Measurements from ENCODE around the gene AIG1. TPM values are rescaled to one million over a fixed set of nuclear protein-coding genes. Genes with fewer than 3 reads are reported as not detected.

The AIG1 gene
- total RNA-seq, 1 donor from 2014 or later: 37.1 TPM

DNA sequence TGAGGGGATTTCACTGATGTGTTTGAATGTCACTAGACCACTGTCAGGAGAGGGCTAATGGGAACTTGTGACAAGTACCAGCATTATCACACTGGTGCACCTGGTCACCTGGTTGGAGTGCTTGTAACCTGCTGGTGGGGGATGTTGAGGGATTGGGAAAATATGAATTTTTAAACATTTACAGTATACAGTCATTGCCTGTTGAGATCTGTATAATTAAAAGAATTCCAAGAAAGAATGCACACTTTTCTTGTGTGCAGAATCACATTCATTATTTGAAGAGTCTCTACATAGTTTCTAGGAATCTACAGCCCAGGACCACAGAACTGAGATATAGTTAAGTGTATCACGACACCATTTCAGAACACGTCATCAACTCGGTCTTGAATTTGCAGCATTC, 118.4 kb downstream of the AIG1 start:
- Mint-ChIP-seq H3K27me3 (ENCODE audit: insufficient read depth, low read depth) (peaks cover 4% of the 10 kb centered on the region), H3K36me3 (peaks cover 11% of the 10 kb centered on the region), H3K27ac (no peak overlapping the region), H3K4me1 (no peaks in the 10 kb centered on the region), H3K9me3 (peaks cover 17% of the 10 kb centered on the region), H3K4me3 (no peak overlapping the region)
- no peaks in the 10 kb centered on the region for H3K27me3 ChIP-seq
- no peaks in the 10 kb centered on the region for H4K20me1 ChIP-seq (ENCODE audit: low read depth)
- TF ChIP-seq EZH2phosphoT487 (IDR thresholded peaks at IDR 0.05): no peak
- no peak for TF ChIP-seq EZH2 (IDR thresholded peaks at IDR 0.05)
- TF ChIP-seq, protein P1, sequence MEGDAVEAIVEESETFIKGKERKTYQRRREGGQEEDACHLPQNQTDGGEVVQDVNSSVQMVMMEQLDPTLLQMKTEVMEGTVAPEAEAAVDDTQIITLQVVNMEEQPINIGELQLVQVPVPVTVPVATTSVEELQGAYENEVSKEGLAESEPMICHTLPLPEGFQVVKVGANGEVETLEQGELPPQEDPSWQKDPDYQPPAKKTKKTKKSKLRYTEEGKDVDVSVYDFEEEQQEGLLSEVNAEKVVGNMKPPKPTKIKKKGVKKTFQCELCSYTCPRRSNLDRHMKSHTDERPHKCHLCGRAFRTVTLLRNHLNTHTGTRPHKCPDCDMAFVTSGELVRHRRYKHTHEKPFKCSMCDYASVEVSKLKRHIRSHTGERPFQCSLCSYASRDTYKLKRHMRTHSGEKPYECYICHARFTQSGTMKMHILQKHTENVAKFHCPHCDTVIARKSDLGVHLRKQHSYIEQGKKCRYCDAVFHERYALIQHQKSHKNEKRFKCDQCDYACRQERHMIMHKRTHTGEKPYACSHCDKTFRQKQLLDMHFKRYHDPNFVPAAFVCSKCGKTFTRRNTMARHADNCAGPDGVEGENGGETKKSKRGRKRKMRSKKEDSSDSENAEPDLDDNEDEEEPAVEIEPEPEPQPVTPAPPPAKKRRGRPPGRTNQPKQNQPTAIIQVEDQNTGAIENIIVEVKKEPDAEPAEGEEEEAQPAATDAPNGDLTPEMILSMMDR (IDR thresholded peaks at IDR 0.05): no peak
- no peak overlapping the region for H3K4me2 ChIP-seq
- no peaks in the 10 kb centered on the region for H3K9me3 ChIP-seq (ENCODE audit: low read depth)
- no peaks in the 10 kb centered on the region for H3K36me3 ChIP-seq
- H3K79me2 ChIP-seq (ENCODE audit: low read depth): no peaks in the 10 kb centered on the region
- H3K4me1 ChIP-seq: no peaks in the 10 kb centered on the region
- no peak overlapping the region for H3K9ac ChIP-seq
- no peak overlapping the region for H3K27ac ChIP-seq
- H3F3A ChIP-seq (ENCODE audit: low read depth): no peaks in the 10 kb centered on the region
- DNase-seq (ENCODE audit: low spot score): no peak
- H2AFZ ChIP-seq (replicated peaks): no peak overlapping the region
- no peak overlapping the region for H3K4me3 ChIP-seq

DNA sequence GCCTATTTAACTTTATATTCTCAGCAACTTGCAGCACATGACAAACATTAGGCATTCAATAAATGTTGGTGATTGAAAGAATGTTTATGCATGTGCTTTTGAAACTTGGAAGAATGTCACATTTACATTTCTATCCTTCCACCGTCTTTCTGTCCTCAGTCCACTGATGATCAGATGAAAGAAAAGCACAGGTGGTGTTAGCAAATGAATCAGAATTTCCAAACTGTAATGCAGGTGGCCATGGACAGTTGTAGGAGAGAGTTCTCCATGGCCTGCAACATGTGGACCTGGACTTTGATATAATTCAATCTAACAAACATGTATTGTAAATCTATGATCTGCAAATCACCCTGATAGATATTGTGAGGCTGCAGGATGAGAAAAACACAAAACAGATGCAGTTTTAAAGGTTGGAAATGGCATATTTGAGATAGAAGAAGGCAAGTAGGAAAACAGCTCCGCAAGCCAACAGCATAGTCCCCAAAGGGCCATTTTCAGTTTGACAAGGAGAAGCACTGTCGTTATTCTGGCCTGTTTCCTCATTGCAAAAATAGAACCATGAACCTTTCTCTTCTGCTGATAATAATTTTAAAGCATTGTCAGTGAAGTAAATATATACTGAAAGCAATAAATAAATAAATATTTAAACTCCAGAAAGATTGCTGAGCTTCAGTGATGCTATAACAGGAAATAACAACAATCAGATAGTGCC, 119.4 kb downstream of the AIG1 start:
- H3K9ac ChIP-seq: no peak overlapping the region
- H3K27me3 ChIP-seq: no peaks in the 10 kb centered on the region
- no peak overlapping the region for H2AFZ ChIP-seq (replicated peaks)
- DNase-seq (ENCODE audit: low spot score): no peak
- Mint-ChIP-seq H3K27ac (no peak overlapping the region), H3K36me3 (peaks cover 6% of the 10 kb centered on the region), H3K4me1 (no peaks in the 10 kb centered on the region), H3K4me3 (no peak overlapping the region), H3K9me3 (peaks cover 13% of the 10 kb centered on the region), H3K27me3 (ENCODE audit: insufficient read depth, low read depth) (peaks cover 3% of the 10 kb centered on the region)
- H3K4me2 ChIP-seq: no peak overlapping the region
- H3K4me1 ChIP-seq: no peaks in the 10 kb centered on the region
- H4K20me1 ChIP-seq (ENCODE audit: low read depth): no peaks in the 10 kb centered on the region
- H3K36me3 ChIP-seq: no peaks in the 10 kb centered on the region
- no peak overlapping the region for H3K4me3 ChIP-seq
- H3K79me2 ChIP-seq (ENCODE audit: low read depth): no peaks in the 10 kb centered on the region
- H3K9me3 ChIP-seq (ENCODE audit: low read depth): no peaks in the 10 kb centered on the region
- TF ChIP-seq, protein P1 (IDR thresholded peaks at IDR 0.05): no peak
- TF ChIP-seq EZH2 (IDR thresholded peaks at IDR 0.05) (no peak), EZH2phosphoT487 (IDR thresholded peaks at IDR 0.05) (no peak)
- no peaks in the 10 kb centered on the region for H3F3A ChIP-seq (ENCODE audit: low read depth)
- H3K27ac ChIP-seq: no peak overlapping the region

DNA sequence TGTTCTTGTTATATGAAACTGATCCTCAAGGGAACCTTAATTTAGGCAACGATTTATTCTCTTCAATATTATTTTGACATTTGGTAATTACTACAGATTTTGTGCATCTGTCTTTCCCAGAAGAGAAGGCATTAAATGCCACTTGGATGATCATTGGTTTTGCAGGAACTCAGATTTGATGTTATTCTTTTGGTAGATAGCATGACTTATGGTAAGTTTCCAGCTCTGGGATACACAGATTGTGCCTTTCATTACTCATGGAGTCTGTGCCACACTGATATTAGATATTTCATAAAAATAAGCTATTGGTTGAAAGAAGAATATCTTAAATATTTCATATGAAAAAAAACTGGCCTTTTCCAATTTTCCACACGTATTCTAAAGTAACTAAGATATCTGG, 120.1 kb downstream of the AIG1 start:
- Mint-ChIP-seq H3K27me3 (ENCODE audit: insufficient read depth, low read depth) (peaks cover 3% of the 10 kb centered on the region), H3K27ac (no peak overlapping the region), H3K36me3 (peaks cover 7% of the 10 kb centered on the region), H3K9me3 (peaks cover 7% of the 10 kb centered on the region), H3K4me1 (no peaks in the 10 kb centered on the region), H3K4me3 (no peak overlapping the region)
- Histone ChIP-seq H2AFZ (replicated peaks) (no peak overlapping the region), H3K9ac (no peak overlapping the region), H3K9me3 (ENCODE audit: low read depth) (no peaks in the 10 kb centered on the region), H3K27ac (no peak overlapping the region), H3K27me3 (no peaks in the 10 kb centered on the region), H3K4me3 (no peak overlapping the region), H3K79me2 (ENCODE audit: low read depth) (no peaks in the 10 kb centered on the region), H4K20me1 (ENCODE audit: low read depth) (no peaks in the 10 kb centered on the region), H3K4me2 (no peak overlapping the region), H3F3A (ENCODE audit: low read depth) (no peaks in the 10 kb centered on the region), H3K4me1 (no peaks in the 10 kb centered on the region), H3K36me3 (no peaks in the 10 kb centered on the region)
- no peak for DNase-seq (ENCODE audit: low spot score)
- TF ChIP-seq EZH2phosphoT487 (IDR thresholded peaks at IDR 0.05) (no peak), EZH2 (IDR thresholded peaks at IDR 0.05) (no peak)
- TF ChIP-seq, protein P1 (IDR thresholded peaks at IDR 0.05): no peak
